IMR-90 (cell line): Measurements from ENCODE around the gene DISC1. TPM values are rescaled to one million over a fixed set of nuclear protein-coding genes. Genes with fewer than 3 reads are reported as not detected.

Experiments
- ATAC-seq: fragments of 200-7000 bp; cut with Tn5 transposase; 2 replicates; pipeline ENCODE4 v1.9.1; 2020; ENCODE audit warnings: low read depth, mild to moderate bottlenecking, moderate library complexity
- BruUV-seq: library from RNA; stranded (reverse); fragments of 400-500 nt; replicated peaks from 2 replicates; lab custom pipeline; 2021; lab: Mats Ljungman, UMichigan
- CTCF ChIA-PET: fragments of 300-600 bp; formaldehyde crosslinking; extraction: SDS; loops from one replicate; lab custom pipeline; 2021; ENCODE audit warnings: antibody characterized with exemption; lab: Yijun Ruan, JAX
- POLR2A ChIA-PET: fragments of 300-600 bp; sonication (Branson Sonifier 250); formaldehyde crosslinking; loops from one replicate; lab custom pipeline; 2022; ENCODE audit warnings: antibody characterized with exemption; ENCODE audit not compliant: unreplicated experiment; lab: Charles Lee
- DNase-seq: peaks from one replicate; pipeline ENCODE4 v3.0.0; 2013
- H2AFZ ChIP-seq: replicated peaks from 2 replicates; pipeline ENCODE3; 2013; ENCODE audit warnings: low read length, mild to moderate bottlenecking; ENCODE audit not compliant: poor library complexity
- H2AK5ac ChIP-seq: 2 replicates; pipeline ENCODE4 v1.6.1; 2013; ENCODE audit warnings: low read depth, low read length, inconsistent platforms
- H2AK9ac ChIP-seq: replicated peaks from 2 replicates; pipeline ENCODE3; 2013; ENCODE audit warnings: mild to moderate bottlenecking, low read depth, low read length, moderate library complexity; ENCODE audit not compliant: poor library complexity
- H2BK120ac ChIP-seq: 2 replicates; pipeline ENCODE4 v1.6.1; 2013; ENCODE audit warnings: low read depth, low read length, inconsistent platforms
- H2BK15ac ChIP-seq: 3 replicates; pipeline ENCODE4 v1.6.1; 2013; ENCODE audit warnings: low read depth, low read length, inconsistent platforms
- H2BK20ac ChIP-seq: 2 replicates; pipeline ENCODE4 v1.6.1; 2013; ENCODE audit warnings: low read depth, mild to moderate bottlenecking, inconsistent platforms, low read length, moderate library complexity
- H2BK5ac ChIP-seq: 2 replicates; pipeline ENCODE4 v1.6.1; 2013; ENCODE audit warnings: mild to moderate bottlenecking, low read depth, low read length, inconsistent platforms; ENCODE audit not compliant: poor library complexity, severe bottlenecking
- H3K14ac ChIP-seq: replicated peaks from 2 replicates; pipeline ENCODE4 v1.6.1; 2013; ENCODE audit warnings: low read depth, low read length, inconsistent platforms
- H3K18ac ChIP-seq: 2 replicates; pipeline ENCODE4 v1.6.1; 2013; ENCODE audit warnings: low read depth, low read length, control low read depth
- H3K23ac ChIP-seq: 2 replicates; pipeline ENCODE4 v1.6.1; 2013; ENCODE audit warnings: low read depth, low read length, inconsistent platforms
- H3K27ac ChIP-seq: 2 replicates; pipeline ENCODE4 v1.5.1; 2013; ENCODE audit warnings: mild to moderate bottlenecking, control low read depth, low read length; ENCODE audit not compliant: insufficient read depth
- H3K27me3 ChIP-seq: 2 replicates; pipeline ENCODE4 v1.6.1; 2013; ENCODE audit warnings: low read length; ENCODE audit not compliant: control insufficient read depth, insufficient read depth
- H3K36me3 ChIP-seq: 2 replicates; pipeline ENCODE4 v1.6.1; 2013; ENCODE audit warnings: low read length, mixed read lengths; ENCODE audit not compliant: control insufficient read depth, insufficient read depth
- H3K4ac ChIP-seq: 2 replicates; pipeline ENCODE4 v1.6.1; 2013; ENCODE audit warnings: low read depth, low read length, inconsistent platforms
- H3K4me1 ChIP-seq: 2 replicates; pipeline ENCODE4 v1.6.1; 2013; ENCODE audit warnings: low read length, mixed read lengths; ENCODE audit not compliant: control insufficient read depth, insufficient read depth
- H3K4me2 ChIP-seq: 2 replicates; pipeline ENCODE4 v1.6.1; 2013; ENCODE audit warnings: low read depth, mild to moderate bottlenecking, control low read depth, low read length, moderate library complexity
- H3K4me3 ChIP-seq: 2 replicates; pipeline ENCODE4 v1.5.1; 2013; ENCODE audit warnings: low read depth, mild to moderate bottlenecking, control low read depth, low read length, moderate library complexity; ENCODE audit not compliant: insufficient read depth
- H3K56ac ChIP-seq: 2 replicates; pipeline ENCODE4 v1.6.1; 2013; ENCODE audit warnings: low read length, inconsistent platforms; ENCODE audit not compliant: insufficient read depth; ENCODE audit errors: extremely low read depth
- H3K79me1 ChIP-seq, 2 experiments: 2 replicates each; pipeline ENCODE4 v1.6.1; 2013; ENCODE audit warnings: low read length in 2 of 2, inconsistent platforms in 1 of 2, low read depth in 1 of 2
- H3K9ac ChIP-seq: 2 replicates; pipeline ENCODE4 v1.6.1; 2013; ENCODE audit warnings: low read depth, low read length, control low read depth
- H3K9me1 ChIP-seq: 2 replicates; pipeline ENCODE4 v1.6.1; 2013; ENCODE audit warnings: low read length, inconsistent platforms; ENCODE audit not compliant: insufficient read depth
- H3K9me3 ChIP-seq: 2 replicates; pipeline ENCODE4 v1.6.1; 2013; ENCODE audit warnings: low read length; ENCODE audit not compliant: control insufficient read depth, insufficient read depth
- H4K20me1 ChIP-seq: 2 replicates; pipeline ENCODE4 v1.6.1; 2013; ENCODE audit warnings: low read length, inconsistent platforms; ENCODE audit not compliant: insufficient read depth
- H4K5ac ChIP-seq: 2 replicates; pipeline ENCODE4 v1.6.1; 2013; ENCODE audit warnings: mild to moderate bottlenecking, low read depth, low read length, control low read depth
- H4K8ac ChIP-seq, 2 experiments: 2 replicates each; pipeline ENCODE4 v1.6.1; 2013; ENCODE audit warnings: low read depth in 2 of 2, low read length in 2 of 2, control low read depth in 1 of 2, inconsistent platforms in 1 of 2
- H4K91ac ChIP-seq: 2 replicates; pipeline ENCODE4 v1.6.1; 2013; ENCODE audit warnings: low read depth, low read length, inconsistent platforms; ENCODE audit not compliant: insufficient read depth
- BHLHE40 ChIP-seq: fragments of 150-350 bp; IDR thresholded peaks from 2 replicates; pipeline ENCODE4 v1.6.1; 2016; ENCODE audit warnings: mild to moderate bottlenecking, low read depth, low read length
- CTCF ChIP-seq: conservative IDR thresholded peaks from 2 replicates; pipeline ENCODE4 v1.5.1; 2012; ENCODE audit warnings: mild to moderate bottlenecking, low read depth, low read length, improper control_type of control experiment
- MAFK ChIP-seq: IDR thresholded peaks from 2 replicates; pipeline ENCODE4 v1.6.1; 2012; ENCODE audit warnings: low read depth, low read length, improper control_type of control experiment
- MXI1 ChIP-seq: IDR thresholded peaks from 2 replicates; pipeline ENCODE4 v1.6.1; 2012; ENCODE audit warnings: low read depth, mild to moderate bottlenecking, low read length, moderate library complexity, borderline replicate concordance
- NFE2L2 ChIP-seq: fragments of 150-350 bp; IDR thresholded peaks from 2 replicates; pipeline ENCODE4 v1.6.1; 2016; ENCODE audit warnings: low read depth, mild to moderate bottlenecking, low read length
- POLR2A ChIP-seq: IDR thresholded peaks from 2 replicates; pipeline ENCODE4 v1.6.1; 2012; ENCODE audit warnings: mild to moderate bottlenecking, low read depth, low read length
- RAD21 ChIP-seq: IDR thresholded peaks from 2 replicates; pipeline ENCODE4 v1.6.1; 2012; ENCODE audit warnings: low read length, improper control_type of control experiment
- RCOR1 ChIP-seq: IDR thresholded peaks from 2 replicates; pipeline ENCODE4 v1.6.1; 2012; ENCODE audit warnings: mild to moderate bottlenecking, low read length, improper control_type of control experiment; ENCODE audit not compliant: insufficient replicate concordance
- RFX5 ChIP-seq: IDR thresholded peaks from 2 replicates; pipeline ENCODE4 v1.8.0; 2012; ENCODE audit warnings: low read depth, mild to moderate bottlenecking, low read length, moderate library complexity
- SMC3 ChIP-seq: fragments of 150-350 bp; IDR thresholded peaks from 2 replicates; pipeline ENCODE4 v1.6.1; 2016; ENCODE audit warnings: low read depth, mild to moderate bottlenecking, antibody characterized with exemption, low read length, moderate library complexity
- WGBS, 2 experiments: methylation state at CpG; one replicate each; pipeline versions ENCODE4 v1.1.5 to v1.1.7; 2013; ENCODE audit warnings: missing lambda C conversion rate in 2 of 2; ENCODE audit not compliant: insufficient read length in 1 of 2; ENCODE audit errors: extremely low coverage in 2 of 2; 5-methylcytosine and 5-hydroxymethylcytosine counted together
- dilution Hi-C: fragments of 300-500 bp; cut with HindIII; formaldehyde crosslinking; loops from one replicate; pipeline ENCODE4 v1.14.3; 2018; ENCODE audit warnings: low sequenced_read_pairs; ENCODE audit not compliant: unreplicated experiment
- in situ Hi-C: fragments of 300-500 bp; cut with MboI; formaldehyde crosslinking; loops from 3 replicates; pipeline ENCODE4 v1.14.3; 2019; ENCODE audit warnings: low sequenced_read_pairs, inconsistent platforms, mixed read lengths
- intact Hi-C: fragments of 100-400 bp; cut with micrococcal nuclease; formaldehyde crosslinking; loops from 2 replicates; pipeline ENCODE4 v1.10.0; 2022
- polyA plus RNA-seq, 3 experiments: library from polyadenylated mRNA; depleted of rRNA; stranded (reverse); fragments of >200 nt; gene quantifications; 2 replicates each; pipeline ENCODE4 v1.2.3, GENCODE V29; 2012; ENCODE audit warnings: low replicate concordance in 1 of 3
- total RNA-seq: library from RNA; depleted of rRNA; stranded (reverse); fragments of >200 nt; gene quantifications from 2 replicates; pipeline ENCODE4 v1.2.3, GENCODE V29; 2012
- TF ChIP-seq, protein P1 (sequence below): fragments of 150-350 bp; IDR thresholded peaks from 2 replicates; pipeline ENCODE4 v1.6.1; 2017; ENCODE audit warnings: mild to moderate bottlenecking, antibody characterized with exemption, low read length, low read depth

Gene DISC1
- total and polyA plus RNA-seq, 2 of the 4 experiments (the other 2 are of a cell fraction), result 2.2 to 7.0 TPM

- Histone ChIP-seq H4K5ac (no peak overlapping the region), H2AK5ac (no peak overlapping the region), H2AFZ (no peak overlapping the region), H3K9me1 (no peaks in the 10 kb centered on the region; the same call in 1 of the 2 replicates), H3K56ac (no peak overlapping the region), H3K4me3 (no peak overlapping the region), H2BK20ac (no peak overlapping the region), H2BK15ac (no peak overlapping the region), H3K4me2 (no peak overlapping the region; the same call in 1 of the 2 replicates), H2BK5ac (no peak overlapping the region), H4K91ac (no peak overlapping the region), H3K27ac (no peak overlapping the region), H4K20me1 (no peaks in the 10 kb centered on the region), H3K27me3 (no peaks in the 10 kb centered on the region), H3K23ac (no peak overlapping the region), H3K36me3 (peaks cover 3% of the 10 kb centered on the region; the same call in 1 of the 2 replicates), H3K9me3 (no peaks in the 10 kb centered on the region), H3K14ac (no peak overlapping the region), H3K79me1 (no peaks in the 10 kb centered on the region), H2BK120ac (no peak overlapping the region), H3K4ac (no peak overlapping the region), H3K18ac (no peak overlapping the region), H3K9ac (no peak overlapping the region), H4K8ac (no peak overlapping the region), H3K4me1 (peaks cover 14% of the 10 kb centered on the region), H2AK9ac (no peak overlapping the region)
- dilution Hi-C loops (no loop called here), in situ Hi-C loops (no loop called here), intact Hi-C loops (no loop called here)
- DNase-seq (no peak), ATAC-seq (no peak)
- no TSS peak for BruUV-seq
- WGBS, 2 experiments, result no CpG with 5 or more reads among the region's 3 CpGs
- ChIA-PET CTCF (no interaction called here), POLR2A (no interaction called here)
- TF ChIP-seq BHLHE40 (no peak), SMC3 (no peak), CTCF (no peak), POLR2A (no peak), NFE2L2 (no peak), MXI1 (no peak), RAD21 (no peak), MAFK (no peak), RFX5 (no peak), RCOR1 (no peak)
- TF ChIP-seq, protein P1, sequence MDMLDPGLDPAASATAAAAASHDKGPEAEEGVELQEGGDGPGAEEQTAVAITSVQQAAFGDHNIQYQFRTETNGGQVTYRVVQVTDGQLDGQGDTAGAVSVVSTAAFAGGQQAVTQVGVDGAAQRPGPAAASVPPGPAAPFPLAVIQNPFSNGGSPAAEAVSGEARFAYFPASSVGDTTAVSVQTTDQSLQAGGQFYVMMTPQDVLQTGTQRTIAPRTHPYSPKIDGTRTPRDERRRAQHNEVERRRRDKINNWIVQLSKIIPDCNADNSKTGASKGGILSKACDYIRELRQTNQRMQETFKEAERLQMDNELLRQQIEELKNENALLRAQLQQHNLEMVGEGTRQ, result no peak
Measured at GRCh38 chr1:231706934-231707333, 80.3 kb downstream of the DISC1 start.
